ENCODE results near the gene XPO4. TPM values are rescaled to one million over a fixed set of nuclear protein-coding genes. Genes with fewer than 3 reads are reported as not detected.
"Not testable (repeated sequence)": the region's sequence is repeated elsewhere in the genome, so short reads cannot be mapped to it uniquely, and the experiment has no call there.

XPO4 gene
- total and polyA plus RNA-seq, 3 donors from 2014 or later, result 13.0 to 31.4 (median 27.6) TPM

DNA sequence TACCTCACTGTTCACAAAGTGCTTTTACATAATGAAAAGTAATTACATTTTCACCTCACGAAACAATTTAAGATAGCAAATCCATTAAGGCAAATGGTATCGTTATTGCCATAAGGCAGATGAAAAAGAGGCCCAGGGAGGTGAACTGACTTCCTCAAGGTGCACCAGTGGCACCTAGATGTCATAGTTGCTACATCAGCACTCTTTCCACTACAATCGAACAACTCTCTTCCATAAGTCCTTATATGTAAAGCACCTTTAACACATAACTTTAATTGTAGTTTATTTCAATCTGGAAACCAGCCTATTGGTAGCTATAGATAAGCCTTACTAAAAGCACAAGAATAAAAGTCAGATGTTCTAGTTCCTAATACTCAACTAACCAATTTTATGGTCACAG, 35.1 kb downstream of the XPO4 start:
- Histone ChIP-seq H3K4me1 (no peaks in the 10 kb centered on the region), H3K36me3 (ENCODE audit: low read depth, missing control alignments) (no peaks in the 10 kb centered on the region), H3K4me3 (no peak overlapping the region), H3K27me3 (no peaks in the 10 kb centered on the region), H3K27ac (no peak overlapping the region), H3K9me3 (no peaks in the 10 kb centered on the region)
- WGBS, 2 donors, result 93 to 96% methylated on average over 3 of the region's 3 CpGs
- TF ChIP-seq CTCF (IDR thresholded peaks at IDR 0.05) (no peak), POLR2A (IDR thresholded peaks at IDR 0.05) (no peak)
- DNase-seq, result no peak
- intact Hi-C loops (cut with DNase I; ENCODE audit: low total_unique reads), result no loop called here

DNA sequence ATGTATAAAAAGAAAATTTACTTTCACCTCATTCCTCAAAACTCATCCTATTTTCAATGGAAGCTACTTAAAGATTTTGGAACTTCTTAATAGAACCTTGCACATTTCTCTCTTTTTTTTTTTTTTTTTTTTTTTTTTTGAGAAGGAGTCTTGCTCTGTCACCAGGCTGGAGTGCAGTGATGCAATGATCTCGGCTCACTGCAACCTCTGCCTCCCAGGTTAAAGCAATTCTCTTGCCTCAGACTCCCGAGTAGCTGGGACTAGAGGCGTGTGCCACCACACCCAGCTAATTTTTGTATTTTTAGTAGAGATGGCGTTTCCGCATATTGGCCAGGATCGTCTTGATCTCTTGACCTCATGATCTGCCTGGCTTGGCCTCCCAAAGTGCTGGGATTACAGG, 40.9 kb downstream of the XPO4 start:
- H3K4me3 ChIP-seq; H3K36me3 ChIP-seq (ENCODE audit: low read depth, missing control alignments); H3K27me3 ChIP-seq; H3K4me1 ChIP-seq; H3K9me3 ChIP-seq; DNase-seq; intact Hi-C loops (cut with DNase I; ENCODE audit: low total_unique reads); H3K27ac ChIP-seq: not testable (repeated sequence)
- 96 to 100% methylated on average over 6 of the region's 6 CpGs for WGBS, 2 donors

- no peaks in the 10 kb centered on the region for H3K9me3 ChIP-seq
- no peak overlapping the region for H3K4me3 ChIP-seq
- no peaks in the 10 kb centered on the region for H3K36me3 ChIP-seq (ENCODE audit: low read depth, missing control alignments)
- no peak for TF ChIP-seq CTCF (IDR thresholded peaks at IDR 0.05)
- no peak for TF ChIP-seq POLR2A (IDR thresholded peaks at IDR 0.05)
- H3K27me3 ChIP-seq, result no peaks in the 10 kb centered on the region
- no peak overlapping the region for H3K27ac ChIP-seq
- H3K4me1 ChIP-seq, result no peaks in the 10 kb centered on the region
- DNase-seq, result no peak
- intact Hi-C loops (cut with DNase I; ENCODE audit: low total_unique reads), result no loop called here
These were observed 41.7 kb downstream of the XPO4 start for GRCh38 chr13:20860844-20861243.

DNA sequence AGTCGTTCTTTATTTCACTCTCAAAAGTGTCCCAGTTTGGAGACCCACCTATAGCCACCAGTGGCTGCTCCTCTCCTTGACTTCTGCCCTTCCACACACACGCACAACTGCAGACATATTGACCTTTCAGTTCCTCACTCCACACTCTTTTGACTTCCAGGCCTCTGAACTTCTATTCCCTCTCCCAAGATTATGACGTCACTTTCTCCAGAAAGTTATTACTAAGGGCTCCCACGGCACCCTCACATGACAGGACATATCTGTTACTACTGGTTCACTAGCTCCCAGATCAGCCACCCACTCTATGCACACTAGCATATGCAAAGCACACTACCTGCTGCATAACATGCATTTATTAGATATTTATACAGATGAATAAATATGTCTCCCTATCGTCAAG, 45.9 kb downstream of the XPO4 start:
- Histone ChIP-seq H3K27me3 (no peaks in the 10 kb centered on the region), H3K4me1 (no peaks in the 10 kb centered on the region), H3K4me3 (no peak overlapping the region), H3K36me3 (ENCODE audit: low read depth, missing control alignments) (no peaks in the 10 kb centered on the region), H3K27ac (no peak overlapping the region), H3K9me3 (no peaks in the 10 kb centered on the region)
- intact Hi-C loops (cut with DNase I; ENCODE audit: low total_unique reads), result no loop called here
- no peak for DNase-seq
- no peak for TF ChIP-seq CTCF (IDR thresholded peaks at IDR 0.05)
- TF ChIP-seq POLR2A (IDR thresholded peaks at IDR 0.05), result no peak
- WGBS, 2 donors, result 89 to 94% methylated on average over 5 of the region's 5 CpGs

DNA sequence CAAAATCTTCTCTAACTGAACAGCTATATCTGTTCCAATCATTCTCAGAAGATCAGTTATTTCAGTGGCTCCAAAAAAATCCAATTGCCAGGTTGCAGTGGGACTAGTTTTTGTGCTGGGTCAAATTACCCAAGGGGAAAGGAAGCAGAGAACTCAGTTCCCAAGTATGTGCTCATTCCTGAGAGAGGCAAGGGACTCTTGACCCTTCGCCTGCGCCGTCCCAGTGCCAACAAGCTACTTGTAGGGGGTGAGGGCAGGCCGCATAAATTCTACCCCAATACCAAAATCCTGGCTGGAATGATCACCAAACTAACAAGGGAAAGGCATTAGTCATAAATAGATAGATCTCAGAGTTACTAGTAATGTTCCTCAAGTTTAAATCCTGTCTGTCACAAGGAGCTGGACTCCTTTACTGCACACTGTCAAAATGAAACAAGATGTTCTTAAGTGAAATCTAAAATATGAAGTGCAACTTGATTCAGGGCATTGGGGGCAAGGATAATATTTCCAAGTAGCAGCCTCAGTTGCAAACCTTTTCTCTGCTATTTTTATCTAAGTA, 50.6 kb downstream of the XPO4 start:
- no peaks in the 10 kb centered on the region for H3K36me3 ChIP-seq (ENCODE audit: low read depth, missing control alignments)
- H3K27ac ChIP-seq, result no peak overlapping the region
- no peak for DNase-seq
- TF ChIP-seq POLR2A (IDR thresholded peaks at IDR 0.05) (no peak), CTCF (IDR thresholded peaks at IDR 0.05) (no peak)
- H3K9me3 ChIP-seq, result no peaks in the 10 kb centered on the region
- 92 to 94% methylated on average over 4 of the region's 4 CpGs for WGBS, 2 donors
- H3K4me3 ChIP-seq, result no peak overlapping the region
- no peaks in the 10 kb centered on the region for H3K27me3 ChIP-seq
- H3K4me1 ChIP-seq, result no peaks in the 10 kb centered on the region
- intact Hi-C loops (cut with DNase I; ENCODE audit: low total_unique reads), result no loop called here
